ENCODE measurements around the gene LCNL1.

The LCNL1 gene

DNA sequence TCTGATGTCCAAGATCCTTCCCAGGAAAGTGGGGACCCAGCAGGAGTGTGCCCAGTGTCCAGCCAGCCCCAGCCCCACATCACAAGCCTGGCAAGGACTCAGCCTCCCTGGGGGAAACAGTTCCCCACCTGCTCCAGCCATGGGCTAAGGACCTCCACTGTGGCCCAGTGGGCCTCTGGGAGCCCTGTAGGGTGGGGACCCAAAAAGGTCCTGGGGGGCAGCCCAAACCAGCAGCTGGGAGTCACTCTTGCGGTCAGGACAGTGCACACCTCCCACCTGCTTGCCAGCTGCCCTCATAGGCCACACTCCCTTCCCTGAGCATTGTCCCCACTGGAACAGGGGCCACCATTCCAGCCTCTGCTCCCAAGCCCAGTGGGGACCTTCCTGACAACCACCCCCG, 43.6 kb downstream of the LCNL1 start:
- Histone ChIP-seq H3K9me2 (replicated peaks; ENCODE audit: control insufficient read depth, low read length) (no peaks in the 10 kb centered on the region), H3K27ac (ENCODE audit: low read depth, low read length) (no peak overlapping the region), H3F3A (ENCODE audit: control insufficient read depth, insufficient read depth) (no peaks in the 10 kb centered on the region), H3K79me2 (ENCODE audit: control insufficient read depth, low read length) (no peaks in the 10 kb centered on the region), H3K4me2 (ENCODE audit: low read length) (no peak overlapping the region), H4K20me1 (ENCODE audit: control insufficient read depth, insufficient read depth, low read depth, low read length) (no peaks in the 10 kb centered on the region), H3K36me3 (ENCODE audit: control insufficient read depth, low read length) (no peaks in the 10 kb centered on the region), H3K4me1 (ENCODE audit: control insufficient read depth, low read length) (peaks cover 39% of the 10 kb centered on the region), H3K4me3 (ENCODE audit: low read length) (no peak overlapping the region), H3K27me3 (ENCODE audit: control insufficient read depth, low read length) (peaks cover 42% of the 10 kb centered on the region), H3K9me3 (ENCODE audit: control insufficient read depth, insufficient read depth, low read length) (no peaks in the 10 kb centered on the region)
- TF ChIP-seq, protein P1, sequence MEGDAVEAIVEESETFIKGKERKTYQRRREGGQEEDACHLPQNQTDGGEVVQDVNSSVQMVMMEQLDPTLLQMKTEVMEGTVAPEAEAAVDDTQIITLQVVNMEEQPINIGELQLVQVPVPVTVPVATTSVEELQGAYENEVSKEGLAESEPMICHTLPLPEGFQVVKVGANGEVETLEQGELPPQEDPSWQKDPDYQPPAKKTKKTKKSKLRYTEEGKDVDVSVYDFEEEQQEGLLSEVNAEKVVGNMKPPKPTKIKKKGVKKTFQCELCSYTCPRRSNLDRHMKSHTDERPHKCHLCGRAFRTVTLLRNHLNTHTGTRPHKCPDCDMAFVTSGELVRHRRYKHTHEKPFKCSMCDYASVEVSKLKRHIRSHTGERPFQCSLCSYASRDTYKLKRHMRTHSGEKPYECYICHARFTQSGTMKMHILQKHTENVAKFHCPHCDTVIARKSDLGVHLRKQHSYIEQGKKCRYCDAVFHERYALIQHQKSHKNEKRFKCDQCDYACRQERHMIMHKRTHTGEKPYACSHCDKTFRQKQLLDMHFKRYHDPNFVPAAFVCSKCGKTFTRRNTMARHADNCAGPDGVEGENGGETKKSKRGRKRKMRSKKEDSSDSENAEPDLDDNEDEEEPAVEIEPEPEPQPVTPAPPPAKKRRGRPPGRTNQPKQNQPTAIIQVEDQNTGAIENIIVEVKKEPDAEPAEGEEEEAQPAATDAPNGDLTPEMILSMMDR (IDR thresholded peaks at IDR 0.05; ENCODE audit: low read depth, low read length, poor library complexity, severe bottlenecking) = no peak
- TF ChIP-seq EZH2phosphoT487 (IDR thresholded peaks at IDR 0.05; ENCODE audit: borderline replicate concordance, low read length) = no peak

DNA sequence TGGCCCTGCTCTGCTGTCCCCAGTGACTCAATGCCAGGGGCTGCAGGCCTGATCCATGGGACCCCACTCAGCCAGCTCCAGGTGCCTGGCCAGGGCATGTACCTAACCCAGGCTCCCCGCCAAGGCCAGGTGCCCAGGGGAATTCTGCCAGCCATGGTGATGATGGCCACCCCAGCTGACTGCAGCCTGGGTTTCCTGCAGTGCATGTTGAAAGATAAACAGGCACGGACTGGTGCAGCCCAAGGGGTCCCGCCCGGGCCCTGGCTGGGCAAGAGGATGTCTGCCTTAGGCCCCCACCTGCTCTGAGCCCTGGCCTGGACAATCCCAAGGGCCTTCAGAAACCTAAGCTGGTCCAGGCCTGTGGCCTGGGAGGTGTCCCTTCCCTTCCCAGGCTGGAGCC, 44.0 kb downstream of the LCNL1 start:
- Histone ChIP-seq H3K4me2 (ENCODE audit: low read length) (no peak overlapping the region), H3K27me3 (ENCODE audit: control insufficient read depth, low read length) (peaks cover 47% of the 10 kb centered on the region), H3K9me2 (replicated peaks; ENCODE audit: control insufficient read depth, low read length) (no peaks in the 10 kb centered on the region), H3F3A (ENCODE audit: control insufficient read depth, insufficient read depth) (no peaks in the 10 kb centered on the region), H3K4me3 (ENCODE audit: low read length) (no peak overlapping the region), H3K4me1 (ENCODE audit: control insufficient read depth, low read length) (peaks cover 41% of the 10 kb centered on the region), H3K79me2 (ENCODE audit: control insufficient read depth, low read length) (no peaks in the 10 kb centered on the region), H3K36me3 (ENCODE audit: control insufficient read depth, low read length) (no peaks in the 10 kb centered on the region), H3K27ac (ENCODE audit: low read depth, low read length) (no peak overlapping the region), H3K9me3 (ENCODE audit: control insufficient read depth, insufficient read depth, low read length) (no peaks in the 10 kb centered on the region), H4K20me1 (ENCODE audit: control insufficient read depth, insufficient read depth, low read depth, low read length) (no peaks in the 10 kb centered on the region)
- TF ChIP-seq, protein P1 (IDR thresholded peaks at IDR 0.05; ENCODE audit: low read depth, low read length, poor library complexity, severe bottlenecking) = no peak
- no peak for TF ChIP-seq EZH2phosphoT487 (IDR thresholded peaks at IDR 0.05; ENCODE audit: borderline replicate concordance, low read length)

GRCh38 chr9:137027369-137028262, 44.8 kb downstream of the LCNL1 start, which contains the start of gene ABCA2:
Gene ABCA2 (minus strand): TSS chr9:137028237. CDS start chr9:137028140, 97 bp downstream.
- H3K4me2 ChIP-seq (ENCODE audit: low read length) = peak within 1 kb of the TSS; percentile 97
- no peaks in the 10 kb centered on the region for H3K9me2 ChIP-seq (replicated peaks; ENCODE audit: control insufficient read depth, low read length)
- TF ChIP-seq, protein P1 (IDR thresholded peaks at IDR 0.05; ENCODE audit: low read depth, low read length, poor library complexity, severe bottlenecking) = no peak
- TF ChIP-seq EZH2phosphoT487 (IDR thresholded peaks at IDR 0.05; ENCODE audit: borderline replicate concordance, low read length) = no peak
- H3K79me2 ChIP-seq (ENCODE audit: control insufficient read depth, low read length) = no peaks in the 10 kb centered on the region
- H4K20me1 ChIP-seq (ENCODE audit: control insufficient read depth, insufficient read depth, low read depth, low read length) = 0 out of 2 replicates have a peak, but pooled peaks cover under 1% of the 10 kb centered on the region
- H3K4me3 ChIP-seq (ENCODE audit: low read length) = peak within 1 kb of the TSS; percentile 77
- H3K4me1 ChIP-seq (ENCODE audit: control insufficient read depth, low read length) = peaks cover 49% of the 10 kb centered on the region
- no peaks in the 10 kb centered on the region for H3F3A ChIP-seq (ENCODE audit: control insufficient read depth, insufficient read depth)
- no peak within 1 kb of the TSS for H3K27ac ChIP-seq (ENCODE audit: low read depth, low read length)
- H3K27me3 ChIP-seq (ENCODE audit: control insufficient read depth, low read length) = peaks cover 49% of the 10 kb centered on the region
- no peaks in the 10 kb centered on the region for H3K9me3 ChIP-seq (ENCODE audit: control insufficient read depth, insufficient read depth, low read length)
- no peaks in the 10 kb centered on the region for H3K36me3 ChIP-seq (ENCODE audit: control insufficient read depth, low read length)

Data from DOHH2 (cell line).